ENCODE results near the gene NEB.
"Not testable (repeated sequence)": the region's sequence is repeated elsewhere in the genome, so short reads cannot be mapped to it uniquely, and the experiment has no call there.

The NEB gene

DNA sequence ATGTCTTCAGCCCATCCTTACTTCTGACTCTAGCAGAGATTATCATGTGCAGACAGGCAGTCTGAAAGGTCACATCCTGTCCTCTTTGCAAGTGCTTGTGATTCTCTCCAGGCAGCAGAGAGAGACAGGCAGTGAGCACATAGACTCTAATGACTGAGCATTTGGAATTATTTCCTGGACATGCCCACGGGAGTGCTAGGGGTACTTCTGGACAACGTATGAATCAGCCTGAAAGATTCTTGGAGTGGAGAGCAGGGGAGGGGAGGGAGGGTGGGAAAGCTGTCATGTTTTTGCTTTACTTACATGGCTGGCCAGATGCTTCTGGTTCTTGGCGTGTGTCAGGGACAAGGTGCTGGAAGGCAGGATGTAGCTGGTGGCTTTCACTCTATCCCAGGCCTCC is 174.0 kb downstream of the NEB start:
- Histone ChIP-seq H3K4me1 (ENCODE audit: control insufficient read depth, insufficient read depth, low read length, poor library complexity, severe bottlenecking) (no peaks in the 10 kb centered on the region), H3K4me3 (ENCODE audit: extremely low read depth, insufficient read depth, low read length, poor library complexity, severe bottlenecking) (no peak overlapping the region), H3K27ac (ENCODE audit: low read depth, low read length, severe bottlenecking) (peak overlapping the region; percentile 45), H3K36me3 (ENCODE audit: control insufficient read depth, insufficient read depth, low read length) (no peaks in the 10 kb centered on the region), H3K9me3 (ENCODE audit: control insufficient read depth, low read length) (no peaks in the 10 kb centered on the region)
- WGBS, 2 experiments (ENCODE audit: insufficient coverage in 2 of 2): 63 to 64% methylated on average over 3 of the region's 3 CpGs

DNA sequence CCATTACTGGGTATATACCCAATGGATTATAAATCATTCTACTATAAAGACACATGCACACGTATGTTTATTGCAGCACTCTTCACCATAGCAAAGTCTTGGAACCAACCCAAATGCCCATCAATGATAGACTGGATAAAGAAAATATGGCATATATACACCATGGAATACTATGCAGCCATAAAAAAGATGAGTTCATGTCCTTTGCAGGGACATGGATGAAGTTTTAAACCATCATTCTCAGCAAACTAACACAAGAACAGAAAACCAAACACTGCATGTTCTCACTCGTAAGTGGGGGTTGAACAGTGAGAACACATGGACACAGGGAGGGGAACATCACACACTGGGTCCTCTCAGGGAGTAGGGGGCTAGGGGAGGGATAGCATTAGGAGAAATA is 174.8 kb downstream of the NEB start:
- H3K9me3 ChIP-seq (ENCODE audit: control insufficient read depth, low read length); H3K4me3 ChIP-seq (ENCODE audit: extremely low read depth, insufficient read depth, low read length, poor library complexity, severe bottlenecking); H3K27ac ChIP-seq (ENCODE audit: low read depth, low read length, severe bottlenecking); H3K4me1 ChIP-seq (ENCODE audit: control insufficient read depth, insufficient read depth, low read length, poor library complexity, severe bottlenecking); H3K36me3 ChIP-seq (ENCODE audit: control insufficient read depth, insufficient read depth, low read length): not testable (repeated sequence)
- no CpG with 5 or more reads among the region's 2 CpGs for WGBS, 2 experiments (ENCODE audit: insufficient coverage in 2 of 2)

DNA sequence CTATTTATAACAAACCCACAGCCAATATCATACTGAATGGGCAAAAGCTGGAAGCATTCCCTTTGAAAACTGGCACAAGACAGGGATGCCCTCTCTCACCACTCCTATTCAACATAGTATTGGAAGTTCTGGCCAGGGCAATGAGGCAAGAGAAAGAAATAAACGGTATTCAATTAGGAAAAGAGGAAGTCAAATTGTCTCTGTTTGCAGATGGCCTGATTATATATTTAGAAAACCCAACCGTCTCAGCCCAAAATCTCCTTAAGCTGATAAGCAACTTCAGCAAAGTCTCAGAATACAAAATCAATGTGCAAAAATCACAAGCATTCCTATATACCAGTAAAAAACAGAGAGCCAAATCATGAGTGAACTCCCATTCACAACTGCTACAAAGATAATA is 176.4 kb downstream of the NEB start:
- H3K9me3 ChIP-seq (ENCODE audit: control insufficient read depth, low read length); H3K27ac ChIP-seq (ENCODE audit: low read depth, low read length, severe bottlenecking); H3K36me3 ChIP-seq (ENCODE audit: control insufficient read depth, insufficient read depth, low read length); H3K4me1 ChIP-seq (ENCODE audit: control insufficient read depth, insufficient read depth, low read length, poor library complexity, severe bottlenecking); H3K4me3 ChIP-seq (ENCODE audit: extremely low read depth, insufficient read depth, low read length, poor library complexity, severe bottlenecking): not testable (repeated sequence)
- WGBS, 2 experiments (ENCODE audit: insufficient coverage in 2 of 2): 100% methylated on average over 1 of the region's 2 CpGs; no CpG with 5 or more reads in 1 of the 2 experiments

DNA sequence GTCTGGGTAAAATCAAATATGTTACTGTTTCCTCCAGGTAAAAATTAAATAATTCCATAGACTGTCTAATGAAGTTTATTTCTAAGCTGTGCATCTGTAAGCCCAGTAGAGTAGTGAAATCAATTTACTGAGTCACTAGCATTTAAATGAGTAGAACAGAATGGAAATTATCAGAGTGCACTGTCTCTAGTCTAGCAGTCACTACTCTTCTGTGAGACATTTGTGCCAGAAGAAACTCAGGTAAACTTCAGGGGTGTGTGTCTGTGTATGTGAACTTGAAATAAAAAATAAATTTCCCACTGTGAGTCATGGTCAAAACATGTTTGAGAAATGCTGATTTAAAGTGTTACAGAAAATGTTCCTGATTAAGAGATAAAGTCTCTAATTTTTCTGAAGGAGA is 178.2 kb downstream of the NEB start:
- Histone ChIP-seq H3K9me3 (ENCODE audit: control insufficient read depth, low read length) (no peaks in the 10 kb centered on the region), H3K4me1 (ENCODE audit: control insufficient read depth, insufficient read depth, low read length, poor library complexity, severe bottlenecking) (no peaks in the 10 kb centered on the region), H3K4me3 (ENCODE audit: extremely low read depth, insufficient read depth, low read length, poor library complexity, severe bottlenecking) (no peak overlapping the region), H3K27ac (ENCODE audit: low read depth, low read length, severe bottlenecking) (no peak overlapping the region), H3K36me3 (ENCODE audit: control insufficient read depth, insufficient read depth, low read length) (no peaks in the 10 kb centered on the region)

DNA sequence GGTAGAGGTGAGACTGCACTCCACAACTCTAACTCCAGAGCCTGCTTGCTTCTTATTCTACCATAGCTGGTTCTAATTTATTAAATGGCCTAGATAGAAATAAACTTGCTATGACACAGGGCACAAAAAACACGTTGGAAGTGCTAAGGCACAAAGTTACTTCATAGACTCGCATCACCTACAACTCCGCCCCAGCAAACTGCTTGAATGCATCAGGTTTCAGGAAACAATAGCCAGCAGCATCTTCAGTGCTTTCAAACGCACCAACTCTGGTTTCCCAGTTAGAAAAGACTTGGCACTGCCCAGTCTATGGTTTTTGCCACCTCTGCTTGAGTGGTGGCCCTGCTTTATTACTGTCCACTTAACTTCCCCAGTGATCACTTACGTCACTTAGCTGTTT is 182.0 kb downstream of the NEB start:
- WGBS, 2 experiments (ENCODE audit: insufficient coverage in 2 of 2): 68 to 76% methylated on average over 4 to 5 of the region's 5 CpGs
- Histone ChIP-seq H3K4me3 (ENCODE audit: extremely low read depth, insufficient read depth, low read length, poor library complexity, severe bottlenecking) (no peak overlapping the region), H3K27ac (ENCODE audit: low read depth, low read length, severe bottlenecking) (no peak overlapping the region), H3K36me3 (ENCODE audit: control insufficient read depth, insufficient read depth, low read length) (no peaks in the 10 kb centered on the region), H3K9me3 (ENCODE audit: control insufficient read depth, low read length) (no peaks in the 10 kb centered on the region), H3K4me1 (ENCODE audit: control insufficient read depth, insufficient read depth, low read length, poor library complexity, severe bottlenecking) (no peaks in the 10 kb centered on the region)

DNA sequence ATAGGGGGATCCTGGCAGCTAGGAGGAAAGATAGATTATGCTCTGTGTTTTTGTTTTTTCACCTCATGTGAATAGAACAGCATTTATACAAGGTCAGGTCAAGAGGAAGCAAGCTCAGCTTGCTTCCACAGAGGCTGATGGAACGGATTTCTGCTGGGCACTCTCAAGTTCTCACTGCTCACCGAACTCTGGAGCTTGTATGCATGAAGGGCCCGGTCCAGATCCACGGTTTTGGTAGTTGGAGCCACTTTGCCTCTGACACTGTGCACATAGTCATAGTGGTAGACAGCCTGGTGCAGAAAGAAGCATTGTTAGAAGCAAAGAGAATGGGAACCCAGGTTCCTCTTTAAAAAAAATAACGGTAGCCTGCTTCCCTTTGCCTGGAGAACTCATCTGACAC is 182.7 kb downstream of the NEB start:
- 89 to 91% methylated on average over 5 of the region's 5 CpGs for WGBS, 2 experiments (ENCODE audit: insufficient coverage in 2 of 2)
- no peak overlapping the region for H3K27ac ChIP-seq (ENCODE audit: low read depth, low read length, severe bottlenecking)
- H3K4me3 ChIP-seq (ENCODE audit: extremely low read depth, insufficient read depth, low read length, poor library complexity, severe bottlenecking): no peak overlapping the region
- no peaks in the 10 kb centered on the region for H3K4me1 ChIP-seq (ENCODE audit: control insufficient read depth, insufficient read depth, low read length, poor library complexity, severe bottlenecking)
- no peaks in the 10 kb centered on the region for H3K36me3 ChIP-seq (ENCODE audit: control insufficient read depth, insufficient read depth, low read length)
- H3K9me3 ChIP-seq (ENCODE audit: control insufficient read depth, low read length): no peaks in the 10 kb centered on the region

DNA sequence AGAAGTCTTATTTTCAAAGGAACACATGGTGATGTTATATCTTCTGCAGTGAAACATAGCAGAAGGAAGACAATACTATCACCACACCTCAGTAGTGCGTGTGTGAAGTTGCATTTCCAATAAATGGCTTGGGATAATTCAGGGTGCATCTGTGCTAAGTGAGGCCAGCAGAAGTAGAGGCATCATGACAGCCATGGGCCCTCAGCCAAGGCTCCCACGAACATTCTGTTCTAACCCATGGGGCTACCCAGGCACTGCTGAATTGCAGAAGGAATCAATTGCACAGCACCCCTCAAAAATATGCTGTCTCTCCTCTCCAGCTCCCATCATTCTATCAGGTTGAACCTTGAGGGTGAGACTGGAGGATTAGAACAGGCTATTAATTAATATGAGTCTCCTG is 185.1 kb downstream of the NEB start:
- Histone ChIP-seq H3K27ac (ENCODE audit: low read depth, low read length, severe bottlenecking) (no peak overlapping the region), H3K4me1 (ENCODE audit: control insufficient read depth, insufficient read depth, low read length, poor library complexity, severe bottlenecking) (no peaks in the 10 kb centered on the region), H3K9me3 (ENCODE audit: control insufficient read depth, low read length) (no peaks in the 10 kb centered on the region), H3K36me3 (ENCODE audit: control insufficient read depth, insufficient read depth, low read length) (no peaks in the 10 kb centered on the region), H3K4me3 (ENCODE audit: extremely low read depth, insufficient read depth, low read length, poor library complexity, severe bottlenecking) (no peak overlapping the region)
- 92 to 100% methylated on average over 1 to 2 of the region's 2 CpGs for WGBS, 2 experiments (ENCODE audit: insufficient coverage in 2 of 2)

DNA sequence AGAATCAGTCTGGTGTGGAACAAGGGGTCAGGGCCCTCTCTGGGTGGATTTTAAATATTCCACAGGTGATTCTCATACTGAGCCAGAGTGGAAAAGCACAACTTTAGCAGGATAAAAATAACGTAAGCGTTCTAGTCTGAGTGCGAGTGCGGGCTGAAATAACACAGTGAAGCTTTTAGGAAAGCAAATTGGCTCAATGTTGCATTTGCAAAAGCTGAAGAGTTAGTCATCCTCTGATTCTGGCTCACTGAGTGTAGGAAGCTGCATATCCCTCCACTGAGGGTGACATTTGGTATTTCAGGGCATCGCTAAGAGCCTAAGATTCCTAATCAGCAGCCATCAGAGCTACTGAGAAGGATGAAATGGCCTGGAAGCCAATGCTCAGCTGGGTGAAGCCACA is 189.8 kb downstream of the NEB start:
- no peak overlapping the region for H3K27ac ChIP-seq (ENCODE audit: low read depth, low read length, severe bottlenecking)
- WGBS, 2 experiments (ENCODE audit: insufficient coverage in 2 of 2): 96 to 98% methylated on average over 5 of the region's 5 CpGs
- H3K4me3 ChIP-seq (ENCODE audit: extremely low read depth, insufficient read depth, low read length, poor library complexity, severe bottlenecking): no peak overlapping the region
- H3K9me3 ChIP-seq (ENCODE audit: control insufficient read depth, low read length): no peaks in the 10 kb centered on the region
- H3K4me1 ChIP-seq (ENCODE audit: control insufficient read depth, insufficient read depth, low read length, poor library complexity, severe bottlenecking): no peaks in the 10 kb centered on the region
- no peaks in the 10 kb centered on the region for H3K36me3 ChIP-seq (ENCODE audit: control insufficient read depth, insufficient read depth, low read length)

DNA sequence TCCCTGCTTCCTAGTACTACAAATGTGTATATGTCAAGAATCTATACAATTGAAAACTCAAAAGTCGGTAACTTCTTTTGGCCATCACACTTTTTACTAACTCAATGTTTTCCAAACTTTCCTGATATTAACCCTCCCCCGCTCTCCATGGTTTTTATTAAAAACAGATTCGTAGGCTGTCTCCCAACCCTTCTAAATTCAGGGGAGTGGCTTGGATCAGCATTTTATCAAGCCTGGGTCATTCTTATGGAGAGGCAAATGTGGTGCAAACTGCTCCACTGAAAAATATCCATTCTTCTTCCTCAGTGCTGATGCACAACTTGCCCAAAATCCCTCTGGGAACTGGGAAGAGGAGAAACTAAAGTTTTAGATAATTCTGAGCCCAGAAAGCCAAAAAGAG is 190.4 kb downstream of the NEB start:
- no peak overlapping the region for H3K27ac ChIP-seq (ENCODE audit: low read depth, low read length, severe bottlenecking)
- no peaks in the 10 kb centered on the region for H3K4me1 ChIP-seq (ENCODE audit: control insufficient read depth, insufficient read depth, low read length, poor library complexity, severe bottlenecking)
- no peaks in the 10 kb centered on the region for H3K36me3 ChIP-seq (ENCODE audit: control insufficient read depth, insufficient read depth, low read length)
- no peaks in the 10 kb centered on the region for H3K9me3 ChIP-seq (ENCODE audit: control insufficient read depth, low read length)
- H3K4me3 ChIP-seq (ENCODE audit: extremely low read depth, insufficient read depth, low read length, poor library complexity, severe bottlenecking): no peak overlapping the region
- 100% methylated on average over 1 to 2 of the region's 3 CpGs for WGBS, 2 experiments (ENCODE audit: insufficient coverage in 2 of 2)

DNA sequence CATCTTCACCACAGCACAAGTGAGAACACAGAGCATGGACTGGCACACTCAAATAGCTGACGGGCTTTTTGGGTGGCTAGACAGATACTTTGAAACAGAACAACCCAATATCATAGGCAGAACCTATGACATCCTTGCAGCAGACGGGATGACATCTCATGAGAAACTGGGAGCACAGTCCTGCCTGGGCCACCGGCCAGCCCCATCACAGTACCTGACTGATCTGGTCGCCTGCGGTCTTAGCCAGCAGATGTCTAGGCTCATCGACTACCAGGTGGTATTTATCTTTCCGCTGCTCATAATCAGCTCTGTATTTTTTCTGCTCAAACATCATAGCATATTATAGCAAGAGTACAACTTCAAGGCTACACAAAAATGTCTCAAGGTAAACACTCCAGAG is 200.3 kb downstream of the NEB start:
- Histone ChIP-seq H3K9me3 (ENCODE audit: control insufficient read depth, low read length) (no peaks in the 10 kb centered on the region), H3K4me3 (ENCODE audit: extremely low read depth, insufficient read depth, low read length, poor library complexity, severe bottlenecking) (no peak overlapping the region), H3K27ac (ENCODE audit: low read depth, low read length, severe bottlenecking) (no peak overlapping the region), H3K36me3 (ENCODE audit: control insufficient read depth, insufficient read depth, low read length) (no peaks in the 10 kb centered on the region), H3K4me1 (ENCODE audit: control insufficient read depth, insufficient read depth, low read length, poor library complexity, severe bottlenecking) (no peaks in the 10 kb centered on the region)
- 93 to 98% methylated on average over 4 to 7 of the region's 7 CpGs for WGBS, 2 experiments (ENCODE audit: insufficient coverage in 2 of 2)

DNA sequence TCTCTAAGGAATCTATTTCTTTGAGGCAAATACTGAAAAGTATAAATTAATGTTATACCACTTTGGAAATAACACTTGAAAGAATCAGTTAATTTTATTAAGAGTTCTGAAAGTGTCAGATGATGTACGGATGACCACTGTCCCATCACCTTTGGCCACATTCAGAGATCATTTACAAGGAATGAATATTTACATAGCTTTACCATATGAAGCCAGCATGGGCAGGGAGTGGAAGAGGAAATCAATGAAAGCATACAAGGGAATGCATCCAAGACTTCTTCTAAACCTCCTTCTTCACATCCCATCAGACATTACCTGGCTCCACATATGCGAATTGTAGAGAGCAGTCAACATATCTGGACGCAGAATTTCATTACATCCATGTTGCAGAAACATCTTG is 201.1 kb downstream of the NEB start:
- Histone ChIP-seq H3K36me3 (ENCODE audit: control insufficient read depth, insufficient read depth, low read length) (no peaks in the 10 kb centered on the region), H3K9me3 (ENCODE audit: control insufficient read depth, low read length) (no peaks in the 10 kb centered on the region), H3K4me3 (ENCODE audit: extremely low read depth, insufficient read depth, low read length, poor library complexity, severe bottlenecking) (no peak overlapping the region), H3K27ac (ENCODE audit: low read depth, low read length, severe bottlenecking) (no peak overlapping the region), H3K4me1 (ENCODE audit: control insufficient read depth, insufficient read depth, low read length, poor library complexity, severe bottlenecking) (no peaks in the 10 kb centered on the region)
- 80 to 94% methylated on average over 1 to 2 of the region's 3 CpGs for WGBS, 2 experiments (ENCODE audit: insufficient coverage in 2 of 2)

DNA sequence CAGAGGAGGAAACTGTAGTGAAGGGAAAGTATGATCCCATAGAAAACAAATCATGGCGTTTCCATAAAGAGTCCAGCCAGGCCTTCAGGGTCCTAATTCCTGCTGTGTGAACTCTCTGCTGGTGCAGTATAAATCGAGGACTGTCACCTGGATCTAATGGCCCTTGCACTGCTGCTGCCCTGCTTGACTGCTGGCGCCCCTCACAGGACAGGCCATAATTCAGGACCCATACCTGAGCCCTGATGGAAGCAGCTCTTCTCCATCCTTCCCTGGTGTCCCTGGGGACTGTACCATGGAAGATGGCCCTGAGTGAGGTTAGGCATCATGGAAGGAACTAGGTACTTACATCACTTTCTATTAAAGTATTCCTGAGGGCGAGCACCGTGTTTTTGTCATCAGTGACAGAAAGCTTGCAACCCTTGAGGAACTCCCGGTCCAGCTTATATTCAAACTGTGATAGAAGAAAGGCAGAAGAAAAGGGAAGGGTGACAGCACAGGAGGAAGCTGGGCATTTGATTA is 207.6 kb downstream of the NEB start:
- Histone ChIP-seq H3K9me3 (ENCODE audit: control insufficient read depth, low read length) (no peaks in the 10 kb centered on the region), H3K36me3 (ENCODE audit: control insufficient read depth, insufficient read depth, low read length) (no peaks in the 10 kb centered on the region), H3K27ac (ENCODE audit: low read depth, low read length, severe bottlenecking) (no peak overlapping the region), H3K4me1 (ENCODE audit: control insufficient read depth, insufficient read depth, low read length, poor library complexity, severe bottlenecking) (no peaks in the 10 kb centered on the region), H3K4me3 (ENCODE audit: extremely low read depth, insufficient read depth, low read length, poor library complexity, severe bottlenecking) (no peak overlapping the region)
- 84 to 95% methylated on average over 6 of the region's 6 CpGs for WGBS, 2 experiments (ENCODE audit: insufficient coverage in 2 of 2)

All from mesodermal cell (in vitro differentiated cells).